Breast epithelium (tissue), 4 donors: ENCODE measurements around the gene COA8. TPM values are rescaled to one million over a fixed set of nuclear protein-coding genes. Genes with fewer than 3 reads are reported as not detected.
A peak's percentile ranks its signal among the peaks of the same experiment; 100 is the strongest.

ENCODE experiments used
- DNase-seq, 2 donors: peaks; one replicate each; pipeline ENCODE4 v3.0.0-alpha.2; 2019; ENCODE audit warnings: low spot score in 2 of 2
- H3K27ac ChIP-seq, 2 donors: fragments of 200-600 bp; sonication (generic) in 1 of 2; one replicate each; pipeline ENCODE4 v1.5.1; 2016 to 2019; ENCODE audit warnings: mild to moderate bottlenecking in 1 of 2
- H3K27me3 ChIP-seq, 2 donors: fragments of 200-600 bp; sonication (generic) in 1 of 2; one replicate each; pipeline versions ENCODE4 v1.5.1 to v1.6.0; 2017 to 2019; ENCODE audit warnings: control low read depth in 1 of 2, mild to moderate bottlenecking in 1 of 2
- H3K36me3 ChIP-seq: fragments of 200-600 bp; one replicate; pipeline ENCODE4 v1.5.1; 2019
- H3K4me1 ChIP-seq, 2 donors: fragments of 200-600 bp; sonication (generic); one replicate each; pipeline ENCODE4 v1.5.1; 2016 to 2019; ENCODE audit warnings: control low read depth in 1 of 2
- H3K4me3 ChIP-seq, 3 donors: fragments of 200-600 bp; sonication (generic); 1 replicate in 2 of 3; 2 replicates in 1 of 3; pipeline ENCODE4 v1.5.1; 2016 to 2019; ENCODE audit warnings: mild to moderate bottlenecking in 3 of 3, moderate library complexity in 2 of 3
- H3K9me3 ChIP-seq, 2 donors: fragments of 200-600 bp; sonication (generic) in 1 of 2; one replicate each; pipeline ENCODE4 v1.5.1; 2016 to 2019; ENCODE audit warnings: control low read depth in 1 of 2
- CTCF ChIP-seq, 3 donors: fragments of 450-650 bp; IDR thresholded peaks; one replicate each; pipeline ENCODE4 v1.5.1; 2016 to 2017; ENCODE audit warnings: antibody characterized with exemption in 3 of 3, mild to moderate bottlenecking in 3 of 3, moderate library complexity in 3 of 3
- POLR2A ChIP-seq: fragments of 450-650 bp; IDR thresholded peaks from one replicate; pipeline ENCODE4 v1.6.1; 2016; ENCODE audit warnings: antibody characterized with exemption, mild to moderate bottlenecking, moderate library complexity
- POLR2AphosphoS5 ChIP-seq, 3 donors: sonication (generic); formaldehyde crosslinking; IDR thresholded peaks; one replicate each; pipeline ENCODE4 v1.6.1; 2017; ENCODE audit warnings: antibody characterized with exemption in 3 of 3
- intact Hi-C: fragments of 100-400 bp; cut with DNase I; formaldehyde crosslinking; loops from one replicate; pipeline ENCODE4 v1.15.1; 2023; ENCODE audit warnings: low total_unique reads
- total RNA-seq, 3 donors: library from RNA; depleted of rRNA; stranded (reverse); fragments of >200 nt; gene quantifications; one replicate each; pipeline ENCODE4 v1.1.0, GENCODE V29; 2016

Gene COA8
- total RNA-seq, 3 donors from 2014 or later: 26.5 to 41.9 (median 27.2) TPM

GRCh38 chr14:103563226-103563620 lies 463 bp downstream of the COA8 start:
- H3K36me3 ChIP-seq: no peaks in the 10 kb centered on the region
- intact Hi-C loops: no loop called here
- no peaks in the 10 kb centered on the region for H3K27me3 ChIP-seq
- H3K9me3 ChIP-seq: no peaks in the 10 kb centered on the region
- no peak for TF ChIP-seq POLR2A
- H3K27ac ChIP-seq: peak overlapping the region; percentile 97 to 99
- peaks cover 4 to 13% of the 10 kb centered on the region in 2 donors for H3K4me1 ChIP-seq
- peak overlapping the region; percentile 95 to 99 (median 97) for H3K4me3 ChIP-seq
- DNase-seq: no peak

- DNase-seq: no peak
- H3K9me3 ChIP-seq: no peaks in the 10 kb centered on the region
- intact Hi-C loops: no loop called here
- TF ChIP-seq POLR2AphosphoS5 (IDR thresholded peaks at IDR 0.05) (no peak), CTCF (IDR thresholded peaks at IDR 0.05) (no peak), POLR2A (no peak)
- peaks cover 4 to 13% of the 10 kb centered on the region in 2 donors for H3K4me1 ChIP-seq
- H3K36me3 ChIP-seq: no peaks in the 10 kb centered on the region
- no peak overlapping the region for H3K27ac ChIP-seq
- H3K27me3 ChIP-seq: no peaks in the 10 kb centered on the region
- H3K4me3 ChIP-seq: peak overlapping the region; percentile 95 to 99 (median 97)
Measured at GRCh38 chr14:103563844-103564505, 1.2 kb downstream of the COA8 start.

- Histone ChIP-seq H3K27ac (no peak overlapping the region), H3K27me3 (no peaks in the 10 kb centered on the region)
- intact Hi-C loops: no loop called here
Measured at GRCh38 chr14:103568952-103569351, 6.2 kb downstream of the COA8 start.

GRCh38 chr14:103569408-103569807 lies 6.6 kb downstream of the COA8 start:
- H3K4me1 ChIP-seq: no peaks in the 10 kb centered on the region

More at GRCh38 chr14:103568952-103569351, 6.2 kb downstream of the COA8 start:
- Histone ChIP-seq H3K4me3 (no peak overlapping the region), H3K4me1 (no peaks in the 10 kb centered on the region), H3K9me3 (no peaks in the 10 kb centered on the region), H3K36me3 (no peaks in the 10 kb centered on the region)
- TF ChIP-seq POLR2AphosphoS5 (IDR thresholded peaks at IDR 0.05) (no peak), CTCF (IDR thresholded peaks at IDR 0.05) (no peak), POLR2A (no peak)
- DNase-seq: no peak

GRCh38 chr14:103574104-103574503 lies 11.3 kb downstream of the COA8 start:
- TF ChIP-seq CTCF (IDR thresholded peaks at IDR 0.05): no peak
- TF ChIP-seq POLR2A: no peak
- intact Hi-C loops: loop anchor here (5.0 kb wide), 1 partner anchor 242 kb away; the partner anchor contains the start of gene EIF5
- H3K4me1 ChIP-seq: peaks cover 0 to 5% of the 10 kb centered on the region in 2 donors

More at GRCh38 chr14:103569408-103569807, 6.6 kb downstream of the COA8 start:
- Histone ChIP-seq H3K9me3 (no peaks in the 10 kb centered on the region), H3K36me3 (no peaks in the 10 kb centered on the region), H3K27me3 (no peaks in the 10 kb centered on the region), H3K27ac (no peak overlapping the region), H3K4me3 (no peak overlapping the region)
- TF ChIP-seq POLR2A (no peak), CTCF (IDR thresholded peaks at IDR 0.05) (no peak), POLR2AphosphoS5 (IDR thresholded peaks at IDR 0.05) (no peak)
- intact Hi-C loops: no loop called here
- DNase-seq: no peak

More at GRCh38 chr14:103574104-103574503, 11.3 kb downstream of the COA8 start:
- DNase-seq: no peak
- Histone ChIP-seq H3K27ac (peak overlapping the region in 1 of 2 donors; percentile 8), H3K4me3 (no peak overlapping the region), H3K36me3 (no peaks in the 10 kb centered on the region), H3K9me3 (no peaks in the 10 kb centered on the region), H3K27me3 (no peaks in the 10 kb centered on the region)
